Panc1 (cell line): ENCODE data around the gene TRO. TPM values are rescaled to one million over a fixed set of nuclear protein-coding genes. Genes with fewer than 3 reads are reported as not detected.

ENCODE experiments used
- ATAC-seq: fragments of 200-7000 bp; cut with Tn5 transposase; 2 replicates; pipeline ENCODE4 v1.9.1; 2020; ENCODE audit warnings: mild to moderate bottlenecking, moderate library complexity
- BruUV-seq: library from RNA; stranded (reverse); fragments of 400-500 nt; replicated peaks from 2 replicates; lab custom pipeline; 2021; lab: Mats Ljungman, UMichigan
- CTCF ChIA-PET: fragments of 300-600 bp; sonication (Branson Sonifier 250); formaldehyde crosslinking; loops from one replicate; lab custom pipeline; 2022; ENCODE audit warnings: antibody characterized with exemption; lab: Charles Lee
- POLR2A ChIA-PET: fragments of 300-600 bp; sonication (Branson Sonifier 250); formaldehyde crosslinking; loops from one replicate; lab custom pipeline; 2022; ENCODE audit warnings: antibody characterized with exemption; lab: Charles Lee
- DNase-seq: peaks from one replicate; pipeline ENCODE4 v3.0.0-alpha.2; 2010; ENCODE audit warnings: low read depth, low spot score
- H3K27ac ChIP-seq: 2 replicates; pipeline ENCODE4 v1.5.1; 2011; ENCODE audit warnings: mild to moderate bottlenecking, low read length, inconsistent platforms
- H3K27me3 ChIP-seq: fragments of 200-500 bp; sonication (Bioruptor generic); 2 replicates; pipeline ENCODE4 v1.6.0; 2014; ENCODE audit warnings: low read length, inconsistent platforms; ENCODE audit not compliant: control insufficient read depth, insufficient read depth
- H3K36me3 ChIP-seq: fragments of 200-500 bp; sonication (Bioruptor generic); 2 replicates; pipeline ENCODE4 v1.5.1; 2014; ENCODE audit warnings: inconsistent platforms, mild to moderate bottlenecking, low read length, moderate library complexity; ENCODE audit not compliant: control insufficient read depth, insufficient read depth
- H3K4me1 ChIP-seq: 2 replicates; pipeline ENCODE4 v1.5.1; 2011; ENCODE audit warnings: inconsistent platforms, mild to moderate bottlenecking, low read length, moderate library complexity; ENCODE audit not compliant: control insufficient read depth, insufficient read depth
- H3K4me3 ChIP-seq, 2 experiments: 2 replicates each; pipeline ENCODE4 v1.5.1; 2011 to 2012; ENCODE audit warnings: low read depth in 2 of 2, low read length in 2 of 2, mild to moderate bottlenecking in 2 of 2, inconsistent platforms in 1 of 2, moderate library complexity in 1 of 2
- H3K9me3 ChIP-seq: fragments of 200-500 bp; sonication (Bioruptor generic); 2 replicates; pipeline ENCODE4 v1.5.1; 2014; ENCODE audit warnings: low read depth, mild to moderate bottlenecking, inconsistent platforms, low read length, moderate library complexity; ENCODE audit not compliant: control insufficient read depth, insufficient read depth
- CTCF ChIP-seq: fragments of 450-650 bp; IDR thresholded peaks from 2 replicates; pipeline ENCODE4 v1.5.1; 2017; ENCODE audit warnings: mild to moderate bottlenecking
- POLR2AphosphoS5 ChIP-seq: IDR thresholded peaks from 2 replicates; pipeline ENCODE4 v1.6.1; 2012; ENCODE audit warnings: mild to moderate bottlenecking, low read depth, low read length, moderate library complexity
- SIN3A ChIP-seq: IDR thresholded peaks from 2 replicates; pipeline ENCODE4 v1.6.1; 2012; ENCODE audit warnings: low read depth, mild to moderate bottlenecking, low read length, moderate library complexity, borderline replicate concordance; ENCODE audit not compliant: insufficient read depth
- TCF7L2 ChIP-seq: IDR thresholded peaks from 2 replicates; pipeline ENCODE4 v1.6.1; 2011; ENCODE audit warnings: mild to moderate bottlenecking, low read depth, low read length, inconsistent platforms
- in situ Hi-C: cut with HindIII; loops from 2 replicates; pipeline ENCODE4 v1.10.0; 2016; ENCODE audit warnings: low sequenced_read_pairs, low pct_unique_long_range_greater_than_20kb
- intact Hi-C: fragments of 100-400 bp; cut with micrococcal nuclease; formaldehyde crosslinking; loops from one replicate; pipeline ENCODE4 v1.10.0; 2022; ENCODE audit not compliant: unreplicated experiment
- total RNA-seq: library from RNA; stranded (reverse); gene quantifications from one replicate; pipeline ENCODE4 v1.2.1, GENCODE V29; 2021; ENCODE audit not compliant: unreplicated experiment
- TF ChIP-seq, protein P1 (sequence below), 2 experiments: IDR thresholded peaks; 2 replicates each; pipeline ENCODE4 v1.6.1; 2011 to 2012; ENCODE audit warnings: low read depth in 2 of 2, control low read depth in 1 of 2, low read length in 1 of 2, mild to moderate bottlenecking in 1 of 2, moderate library complexity in 1 of 2; ENCODE audit not compliant: insufficient read depth in 1 of 2

The TRO gene
- total RNA-seq, 1 experiment from 2014 or later: 2.4 TPM

DNA sequence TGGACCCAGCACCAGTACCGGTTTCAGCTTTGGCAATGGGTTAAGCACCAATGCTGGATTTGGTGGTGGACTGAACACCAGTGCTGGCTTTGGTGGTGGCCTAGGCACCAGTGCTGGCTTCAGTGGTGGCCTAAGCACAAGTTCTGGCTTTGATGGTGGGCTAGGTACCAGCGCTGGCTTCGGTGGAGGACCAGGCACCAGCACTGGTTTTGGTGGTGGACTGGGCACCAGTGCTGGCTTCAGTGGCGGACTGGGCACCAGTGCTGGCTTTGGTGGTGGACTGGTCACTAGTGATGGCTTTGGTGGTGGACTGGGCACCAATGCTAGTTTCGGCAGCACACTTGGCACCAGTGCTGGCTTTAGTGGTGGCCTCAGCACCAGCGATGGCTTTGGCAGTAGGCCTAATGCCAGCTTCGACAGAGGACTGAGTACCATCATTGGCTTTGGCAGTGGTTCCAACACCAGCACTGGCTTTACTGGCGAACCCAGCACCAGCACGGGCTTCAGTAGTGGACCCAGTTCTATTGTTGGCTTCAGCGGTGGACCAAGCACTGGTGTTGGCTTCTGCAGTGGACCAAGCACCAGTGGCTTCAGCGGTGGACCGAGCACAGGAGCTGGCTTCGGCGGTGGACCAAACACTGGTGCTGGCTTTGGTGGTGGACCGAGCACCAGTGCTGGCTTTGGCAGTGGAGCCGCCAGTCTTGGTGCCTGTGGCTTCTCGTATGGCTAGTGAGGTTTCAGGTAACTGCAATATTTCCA is 9.8 kb downstream of the TRO start:
- H3K36me3 ChIP-seq: no peaks in the 10 kb centered on the region
- CTCF ChIA-PET: no interaction called here
- in situ Hi-C loops (no loop called here), intact Hi-C loops (no loop called here)
- no peaks in the 10 kb centered on the region for H3K9me3 ChIP-seq
- H3K4me3 ChIP-seq: no peak overlapping the region
- POLR2A ChIA-PET: no interaction called here
- TF ChIP-seq POLR2AphosphoS5 (no peak), TCF7L2 (no peak), SIN3A (no peak), CTCF (no peak)
- TF ChIP-seq, protein P1, sequence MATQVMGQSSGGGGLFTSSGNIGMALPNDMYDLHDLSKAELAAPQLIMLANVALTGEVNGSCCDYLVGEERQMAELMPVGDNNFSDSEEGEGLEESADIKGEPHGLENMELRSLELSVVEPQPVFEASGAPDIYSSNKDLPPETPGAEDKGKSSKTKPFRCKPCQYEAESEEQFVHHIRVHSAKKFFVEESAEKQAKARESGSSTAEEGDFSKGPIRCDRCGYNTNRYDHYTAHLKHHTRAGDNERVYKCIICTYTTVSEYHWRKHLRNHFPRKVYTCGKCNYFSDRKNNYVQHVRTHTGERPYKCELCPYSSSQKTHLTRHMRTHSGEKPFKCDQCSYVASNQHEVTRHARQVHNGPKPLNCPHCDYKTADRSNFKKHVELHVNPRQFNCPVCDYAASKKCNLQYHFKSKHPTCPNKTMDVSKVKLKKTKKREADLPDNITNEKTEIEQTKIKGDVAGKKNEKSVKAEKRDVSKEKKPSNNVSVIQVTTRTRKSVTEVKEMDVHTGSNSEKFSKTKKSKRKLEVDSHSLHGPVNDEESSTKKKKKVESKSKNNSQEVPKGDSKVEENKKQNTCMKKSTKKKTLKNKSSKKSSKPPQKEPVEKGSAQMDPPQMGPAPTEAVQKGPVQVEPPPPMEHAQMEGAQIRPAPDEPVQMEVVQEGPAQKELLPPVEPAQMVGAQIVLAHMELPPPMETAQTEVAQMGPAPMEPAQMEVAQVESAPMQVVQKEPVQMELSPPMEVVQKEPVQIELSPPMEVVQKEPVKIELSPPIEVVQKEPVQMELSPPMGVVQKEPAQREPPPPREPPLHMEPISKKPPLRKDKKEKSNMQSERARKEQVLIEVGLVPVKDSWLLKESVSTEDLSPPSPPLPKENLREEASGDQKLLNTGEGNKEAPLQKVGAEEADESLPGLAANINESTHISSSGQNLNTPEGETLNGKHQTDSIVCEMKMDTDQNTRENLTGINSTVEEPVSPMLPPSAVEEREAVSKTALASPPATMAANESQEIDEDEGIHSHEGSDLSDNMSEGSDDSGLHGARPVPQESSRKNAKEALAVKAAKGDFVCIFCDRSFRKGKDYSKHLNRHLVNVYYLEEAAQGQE (IDR thresholded peaks at IDR 0.05; ENCODE audit: insufficient read depth in 1 of 2, low read depth in 2 of 2, low read length in 1 of 2): no peak
- no peak overlapping the region for H3K27ac ChIP-seq
- ATAC-seq (no peak), DNase-seq (no peak)
- BruUV-seq: no TSS peak
- H3K4me1 ChIP-seq: no peaks in the 10 kb centered on the region
- no peaks in the 10 kb centered on the region for H3K27me3 ChIP-seq

DNA sequence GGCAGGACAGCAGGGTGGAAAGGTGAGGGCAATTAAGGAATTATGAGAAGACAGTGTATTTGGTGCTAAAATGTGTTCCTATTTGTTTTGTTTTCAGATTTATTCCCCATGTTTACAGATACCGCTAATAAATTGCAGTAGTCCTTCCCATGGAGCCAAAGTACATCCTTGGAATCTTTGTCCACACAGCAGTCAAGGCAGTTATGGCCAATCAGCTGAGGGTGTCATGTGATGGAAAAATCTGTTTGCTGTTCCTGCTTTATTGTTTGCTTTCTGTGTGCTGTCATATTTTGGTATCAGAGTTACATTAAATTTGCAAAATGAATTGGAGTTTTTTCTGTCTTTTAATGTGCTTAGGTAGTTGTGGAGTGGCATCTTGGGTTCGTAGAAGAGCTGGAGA is 10.5 kb downstream of the TRO start:
- Histone ChIP-seq H3K36me3 (no peaks in the 10 kb centered on the region), H3K4me3 (no peak overlapping the region), H3K27ac (no peak overlapping the region), H3K4me1 (no peaks in the 10 kb centered on the region), H3K9me3 (no peaks in the 10 kb centered on the region), H3K27me3 (no peaks in the 10 kb centered on the region)
- intact Hi-C loops (no loop called here), in situ Hi-C loops (no loop called here)
- DNase-seq: no peak
- ChIA-PET POLR2A (no interaction called here), CTCF (no interaction called here)
- TF ChIP-seq CTCF (no peak), POLR2AphosphoS5 (no peak), TCF7L2 (no peak), SIN3A (no peak)
- TF ChIP-seq, protein P1 (IDR thresholded peaks at IDR 0.05; ENCODE audit: insufficient read depth in 1 of 2, low read depth in 2 of 2, low read length in 1 of 2): no peak
- BruUV-seq: no TSS peak
- no peak for ATAC-seq
